HepG2 (cell line): Measurements from ENCODE around the gene SSBP4. TPM values are rescaled to one million over a fixed set of nuclear protein-coding genes. Genes with fewer than 3 reads are reported as not detected.
A peak's percentile ranks its signal among the peaks of the same experiment; 100 is the strongest.

Source experiments
- BATF2 ChIP-seq: sonication (generic); formaldehyde crosslinking; IDR thresholded peaks from 2 replicates; pipeline ENCODE4 v1.8.0; 2022; ENCODE audit warnings: mild to moderate bottlenecking, missing genetic modification reagents, moderate library complexity
- BHLHE40 ChIP-seq: IDR thresholded peaks from 2 replicates; pipeline ENCODE4 v1.6.1; 2011; ENCODE audit warnings: low read length, improper control_type of control experiment
- FOSL1 ChIP-seq: sonication (generic); formaldehyde crosslinking; IDR thresholded peaks from 2 replicates; pipeline ENCODE4 v1.9.0; 2021; ENCODE audit warnings: missing genetic modification reagents, borderline replicate concordance
- HNF1A ChIP-seq, 2 experiments: sonication (generic) in 1 of 2; formaldehyde crosslinking in 1 of 2; IDR thresholded peaks; 2 replicates each; pipeline versions ENCODE4 v1.4.0 to v1.6.1; 2016 to 2020; ENCODE audit warnings: borderline replicate concordance in 1 of 2, low read depth in 1 of 2, mild to moderate bottlenecking in 1 of 2, missing genetic modification reagents in 1 of 2
- MYNN ChIP-seq: sonication (generic); formaldehyde crosslinking; IDR thresholded peaks from 2 replicates; pipeline ENCODE4 v1.4.0; 2020; ENCODE audit warnings: mild to moderate bottlenecking, low read depth, missing genetic modification reagents
- NR2C2 ChIP-seq: sonication (generic); formaldehyde crosslinking; IDR thresholded peaks from 2 replicates; pipeline ENCODE4 v1.4.0; 2020; ENCODE audit warnings: missing genetic modification reagents, mild to moderate bottlenecking, moderate library complexity, borderline replicate concordance
- SP5 ChIP-seq: IDR thresholded peaks from 2 replicates; pipeline ENCODE4 v1.6.1; 2016; ENCODE audit warnings: low read depth, borderline replicate concordance
- SPEN ChIP-seq: sonication (generic); formaldehyde crosslinking; IDR thresholded peaks from 2 replicates; pipeline ENCODE4 v1.5.1; 2020; ENCODE audit warnings: low read depth, mild to moderate bottlenecking, missing genetic modification reagents
- TCF7L2 ChIP-seq: IDR thresholded peaks from 2 replicates; pipeline ENCODE4 v1.6.1; 2011; ENCODE audit warnings: mild to moderate bottlenecking, low read depth, low read length, moderate library complexity
- ZNF18 ChIP-seq: sonication (generic); formaldehyde crosslinking; IDR thresholded peaks from 2 replicates; pipeline ENCODE4 v1.8.0; 2022; ENCODE audit warnings: mild to moderate bottlenecking, missing genetic modification reagents; ENCODE audit not compliant: insufficient replicate concordance
- ZNF264 ChIP-seq: sonication (generic); formaldehyde crosslinking; IDR thresholded peaks from 2 replicates; pipeline ENCODE4 v1.4.0; 2020; ENCODE audit warnings: missing genetic modification reagents
- ZNF567 ChIP-seq: sonication (generic); formaldehyde crosslinking; IDR thresholded peaks from 2 replicates; pipeline ENCODE4 v1.8.1; 2023; ENCODE audit warnings: mild to moderate bottlenecking, missing genetic modification reagents, borderline replicate concordance
- ZNF720 ChIP-seq: sonication (generic); formaldehyde crosslinking; IDR thresholded peaks from 2 replicates; pipeline ENCODE4 v1.4.0; 2020; ENCODE audit warnings: missing genetic modification reagents
- ZNF761 ChIP-seq: sonication (generic); formaldehyde crosslinking; conservative IDR thresholded peaks from 2 replicates; pipeline ENCODE4 v1.4.0; 2020; ENCODE audit warnings: mild to moderate bottlenecking, missing genetic modification reagents
- ZNF792 ChIP-seq: IDR thresholded peaks from 2 replicates; pipeline ENCODE4 v1.6.1; 2016
- ZSCAN31 ChIP-seq: sonication (generic); formaldehyde crosslinking; IDR thresholded peaks from 2 replicates; pipeline ENCODE4 v1.5.0; 2020; ENCODE audit warnings: low read depth, mild to moderate bottlenecking, missing genetic modification reagents
- polyA plus RNA-seq, 8 experiments: library from polyadenylated mRNA; depleted of rRNA in 3 of 8; stranded (reverse) in 7 of 8; unstranded in 1 of 8; fragments of >200 nt; fragmentation: Illumina TruSeq in 4 of 8; extraction: Trizol in 4 of 8; gene quantifications; 2 replicates each; pipeline versions ENCODE4 v1.2.1 to v1.2.3, GENCODE V29; 2011 to 2016; ENCODE audit warnings: low read depth in 4 of 8, missing spikeins in 1 of 8, mixed read lengths in 1 of 8; ENCODE audit not compliant: insufficient read depth in 1 of 8
- total RNA-seq, 5 experiments: library from RNA; depleted of rRNA; stranded (reverse); fragments of >200 nt; fragmentation: Illumina TruSeq; extraction: Trizol; gene quantifications; 2 replicates each; pipeline ENCODE4 v1.2.3, GENCODE V29; 2016; ENCODE audit warnings: low read depth in 1 of 5
- TF ChIP-seq, protein P1 (sequence below): sonication (generic); formaldehyde crosslinking; IDR thresholded peaks from 2 replicates; pipeline ENCODE4 v1.9.0; 2022; ENCODE audit warnings: missing genetic modification reagents, mild to moderate bottlenecking, borderline replicate concordance

Gene SSBP4
- total and polyA plus RNA-seq, 2 of the 13 experiments (the other 11 are each of a cell fraction or from before 2014, with no cell fraction given): 20.8 to 39.5 TPM

DNA sequence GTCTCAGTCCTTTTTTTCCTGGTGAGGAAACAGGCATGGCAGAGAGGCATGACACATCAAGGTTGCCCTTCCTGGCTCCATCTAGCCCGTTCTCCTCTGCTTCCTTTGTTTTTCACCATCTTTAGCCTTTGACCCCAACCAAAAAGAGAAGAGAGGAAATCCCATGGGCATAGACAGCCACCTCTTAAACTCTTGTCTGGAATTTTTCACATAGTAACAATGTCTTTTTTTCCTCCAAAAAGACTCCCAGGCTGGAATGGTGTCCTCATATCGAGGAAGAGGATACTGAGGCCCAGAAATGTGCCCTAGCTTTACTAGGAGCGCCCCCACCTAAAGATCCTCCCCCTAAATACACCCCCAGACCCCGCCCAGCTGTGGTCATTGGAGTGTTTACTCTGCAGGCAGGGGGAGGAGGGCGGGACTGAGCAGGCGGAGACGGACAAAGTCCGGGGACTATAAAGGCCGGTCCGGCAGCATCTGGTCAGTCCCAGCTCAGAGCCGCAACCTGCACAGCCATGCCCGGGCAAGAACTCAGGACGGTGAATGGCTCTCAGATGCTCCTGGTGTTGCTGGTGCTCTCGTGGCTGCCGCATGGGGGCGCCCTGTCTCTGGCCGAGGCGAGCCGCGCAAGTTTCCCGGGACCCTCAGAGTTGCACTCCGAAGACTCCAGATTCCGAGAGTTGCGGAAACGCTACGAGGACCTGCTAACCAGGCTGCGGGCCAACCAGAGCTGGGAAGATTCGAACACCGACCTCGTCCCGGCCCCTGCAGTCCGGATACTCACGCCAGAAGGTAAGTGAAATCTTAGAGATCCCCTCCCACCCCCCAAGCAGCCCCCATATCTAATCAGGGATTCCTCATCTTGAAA lies 33.3 kb upstream of the SSBP4 start, which contains the start of gene GDF15 (continued):
- no peak for TF ChIP-seq TCF7L2
- peak; percentile 73 for TF ChIP-seq ZNF792 (CRISPR knock-in tag)
- TF ChIP-seq ZNF18 (CRISPR knock-in tag): no peak
- peak; percentile 73; the same call in 1 of the 2 replicates for TF ChIP-seq MYNN
- 0 out of 2 replicates have a peak, but pooled peaks have one; percentile 25 for TF ChIP-seq HNF1A (IDR thresholded peaks at IDR 0.05; ENCODE audit: low read depth)
- TF ChIP-seq HNF1A (CRISPR knock-in tag; IDR thresholded peaks at IDR 0.05; ENCODE audit: borderline replicate concordance): peak; percentile 79; the same call in 1 of the 2 replicates
- peak; percentile 70; the same call in 1 of the 2 replicates for TF ChIP-seq FOSL1
- TF ChIP-seq, protein P1, sequence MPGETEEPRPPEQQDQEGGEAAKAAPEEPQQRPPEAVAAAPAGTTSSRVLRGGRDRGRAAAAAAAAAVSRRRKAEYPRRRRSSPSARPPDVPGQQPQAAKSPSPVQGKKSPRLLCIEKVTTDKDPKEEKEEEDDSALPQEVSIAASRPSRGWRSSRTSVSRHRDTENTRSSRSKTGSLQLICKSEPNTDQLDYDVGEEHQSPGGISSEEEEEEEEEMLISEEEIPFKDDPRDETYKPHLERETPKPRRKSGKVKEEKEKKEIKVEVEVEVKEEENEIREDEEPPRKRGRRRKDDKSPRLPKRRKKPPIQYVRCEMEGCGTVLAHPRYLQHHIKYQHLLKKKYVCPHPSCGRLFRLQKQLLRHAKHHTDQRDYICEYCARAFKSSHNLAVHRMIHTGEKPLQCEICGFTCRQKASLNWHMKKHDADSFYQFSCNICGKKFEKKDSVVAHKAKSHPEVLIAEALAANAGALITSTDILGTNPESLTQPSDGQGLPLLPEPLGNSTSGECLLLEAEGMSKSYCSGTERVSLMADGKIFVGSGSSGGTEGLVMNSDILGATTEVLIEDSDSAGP (CRISPR knock-in tag): peak; percentile 93
- TF ChIP-seq SP5 (CRISPR knock-in tag): peak; percentile 99
- peak; percentile 97; the same call in 1 of the 2 replicates for TF ChIP-seq ZNF567 (CRISPR knock-in tag)
- peak; percentile 84; the same call in 1 of the 2 replicates for TF ChIP-seq SPEN (CRISPR knock-in tag)
- peak; percentile 76; the same call in 1 of the 2 replicates for TF ChIP-seq BATF2 (CRISPR knock-in tag)
- 0 out of 2 replicates have a peak, but pooled peaks have one; percentile 30 for TF ChIP-seq ZSCAN31
- no peak for TF ChIP-seq ZNF720 (CRISPR knock-in tag)
- peak; percentile 91 for TF ChIP-seq ZNF264 (CRISPR knock-in tag)
- peak; percentile 85 for TF ChIP-seq NR2C2 (CRISPR knock-in tag)
- TF ChIP-seq ZNF761 (CRISPR knock-in tag): peak; percentile 90
- TF ChIP-seq BHLHE40: peak; percentile 72
